Brain microvascular endothelial cell (primary cell): ENCODE data around the gene IGF2R.

Experiments
- DNase-seq: peaks from one replicate; pipeline ENCODE4 v3.0.0-alpha.2; 2020
- H3K27ac ChIP-seq: fragments of 250-450 bp; sonication (Bioruptor Pico); 2 replicates; pipeline ENCODE4 v1.5.1; 2020; ENCODE audit warnings: mild to moderate bottlenecking, moderate library complexity
- H3K27me3 ChIP-seq: fragments of 250-450 bp; sonication (Bioruptor Pico); replicated peaks from 2 replicates; pipeline ENCODE4 v1.5.1; 2020; ENCODE audit warnings: mild to moderate bottlenecking
- H3K36me3 ChIP-seq: fragments of 250-450 bp; sonication (Bioruptor Pico); replicated peaks from 2 replicates; pipeline ENCODE4 v1.5.1; 2020; ENCODE audit warnings: mild to moderate bottlenecking
- H3K4me3 ChIP-seq: 2 replicates; pipeline ENCODE4 v1.5.1; 2011; ENCODE audit warnings: low read depth, mild to moderate bottlenecking, control low read depth, low read length, moderate library complexity
- CTCF ChIP-seq: IDR thresholded peaks from 2 replicates; pipeline ENCODE4 v1.5.1; 2011; ENCODE audit warnings: low read depth, mild to moderate bottlenecking, moderate library complexity, low read length, control low read depth, inconsistent platforms; ENCODE audit errors: missing control alignments
- in situ Hi-C: cut with HindIII; loops from 2 replicates; pipeline ENCODE4 v1.10.0; 2017; ENCODE audit warnings: low sequenced_read_pairs, low pct_ligation_motif_present

IGF2R gene

GRCh38 chr6:160054271-160054670 is 85.4 kb downstream of the IGF2R start:
- Histone ChIP-seq H3K4me3 (no peak overlapping the region), H3K36me3 (peaks cover 66% of the 10 kb centered on the region), H3K27ac (no peak overlapping the region), H3K27me3 (no peaks in the 10 kb centered on the region)
- no peak for TF ChIP-seq CTCF
- in situ Hi-C loops, result no loop called here
- no peak for DNase-seq

GRCh38 chr6:160054913-160055312 is 86.0 kb downstream of the IGF2R start:
- H3K36me3 ChIP-seq, result peaks cover 71% of the 10 kb centered on the region
- no peaks in the 10 kb centered on the region for H3K27me3 ChIP-seq
- no peak for DNase-seq
- in situ Hi-C loops, result no loop called here
- no peak overlapping the region for H3K4me3 ChIP-seq
- no peak overlapping the region for H3K27ac ChIP-seq
- TF ChIP-seq CTCF, result no peak

GRCh38 chr6:160055378-160055777 is 86.5 kb downstream of the IGF2R start:
- in situ Hi-C loops, result no loop called here
- H3K27ac ChIP-seq, result no peak overlapping the region

GRCh38 chr6:160055813-160056212 is 86.9 kb downstream of the IGF2R start:
- Histone ChIP-seq H3K4me3 (no peak overlapping the region), H3K27me3 (no peaks in the 10 kb centered on the region), H3K27ac (no peak overlapping the region), H3K36me3 (peaks cover 75% of the 10 kb centered on the region)
- no peak for DNase-seq
- TF ChIP-seq CTCF, result no peak
- in situ Hi-C loops, result no loop called here

More at GRCh38 chr6:160055378-160055777, 86.5 kb downstream of the IGF2R start:
- no peak for TF ChIP-seq CTCF
- Histone ChIP-seq H3K36me3 (peaks cover 73% of the 10 kb centered on the region), H3K27me3 (no peaks in the 10 kb centered on the region), H3K4me3 (no peak overlapping the region)
- DNase-seq, result no peak

- no peak for TF ChIP-seq CTCF
- Histone ChIP-seq H3K4me3 (no peak overlapping the region), H3K27me3 (no peaks in the 10 kb centered on the region), H3K27ac (no peak overlapping the region), H3K36me3 (peaks cover 76% of the 10 kb centered on the region)
- in situ Hi-C loops, result no loop called here
- no peak for DNase-seq
Observed at GRCh38 chr6:160057080-160057479, 88.2 kb downstream of the IGF2R start.

- in situ Hi-C loops, result no loop called here
- H3K4me3 ChIP-seq, result no peak overlapping the region
- no peak for TF ChIP-seq CTCF
- DNase-seq, result no peak
- no peaks in the 10 kb centered on the region for H3K27me3 ChIP-seq
- no peak overlapping the region for H3K27ac ChIP-seq
- peaks cover 74% of the 10 kb centered on the region for H3K36me3 ChIP-seq
Observed at GRCh38 chr6:160058603-160059215, 89.8 kb downstream of the IGF2R start.
